K562 (cell line): ENCODE results near the gene DIS3L2. TPM values are rescaled to one million over a fixed set of nuclear protein-coding genes. Genes with fewer than 3 reads are reported as not detected.

ENCODE experiments used
- ATAC-seq: fragments of 200-7000 bp; cut with Tn5 transposase; 3 replicates; pipeline ENCODE4 v1.9.1; 2020; ENCODE audit warnings: moderate library complexity
- BruUV-seq: library from RNA; stranded (reverse); fragments of 400-500 nt; replicated peaks from 2 replicates; lab custom pipeline; 2021; lab: Mats Ljungman, UMichigan
- CTCF ChIA-PET: fragments of 300-600 bp; formaldehyde crosslinking; extraction: SDS; loops from one replicate; lab custom pipeline; 2021; ENCODE audit warnings: low intra/inter-chr PET ratio; lab: Yijun Ruan, JAX
- POLR2A ChIA-PET: fragments of 300-600, 350-650 bp; sonication (Branson Sonifier 250); formaldehyde crosslinking; extraction: SDS; loops from one replicate; lab custom pipeline; 2021; ENCODE audit warnings: antibody characterized with exemption, inconsistent platforms; lab: Yijun Ruan, JAX
- DNase-seq, 4 experiments: peaks; one replicate each; pipeline versions ENCODE4 v3.0.0 to v3.0.0-alpha.2; 2011 to 2018; ENCODE audit warnings: low spot score in 3 of 4, mixed read lengths in 3 of 4; ENCODE audit errors: extremely low read depth in 1 of 4
- FAIRE-seq: peaks from 2 replicates; lab custom pipeline; 2011; peaks lifted over from hg19 to GRCh38; lab: Jason Lieb, UNC
- H2AFZ ChIP-seq: 2 replicates; pipeline ENCODE4 v1.6.0; 2011; ENCODE audit warnings: low read depth, low read length, control low read depth, inconsistent platforms
- H3K27ac ChIP-seq: fragments of 200-600 bp; 3 replicates; pipeline ENCODE4 v1.8.0; 2011; ENCODE audit warnings: low read depth, mild to moderate bottlenecking, control low read depth, inconsistent platforms, low read length, moderate library complexity, mixed read lengths; ENCODE audit errors: extremely low read depth
- H3K27me3 ChIP-seq, 2 experiments: fragments of 300-600 bp in 1 of 2; 2 replicates in 1 of 2; 3 replicates in 1 of 2; pipeline versions ENCODE4 v1.6.0 to v1.8.0; 2011; ENCODE audit warnings: inconsistent platforms in 2 of 2, low read length in 2 of 2, mild to moderate bottlenecking in 1 of 2, mixed read lengths in 1 of 2, moderate library complexity in 1 of 2; ENCODE audit not compliant: control insufficient read depth in 2 of 2, insufficient read depth in 2 of 2
- H3K36me3 ChIP-seq: fragments of 300-600 bp; 3 replicates; pipeline ENCODE4 v1.8.0; 2011; ENCODE audit warnings: mild to moderate bottlenecking, low read length, inconsistent platforms; ENCODE audit not compliant: control insufficient read depth, insufficient read depth
- H3K4me1 ChIP-seq, 2 experiments: fragments of 200-600 bp in 1 of 2; replicated peaks in 1 of 2; 2 replicates in 1 of 2; 3 replicates in 1 of 2; pipeline versions ENCODE4 v1.5.1 to v1.8.0; 2011; ENCODE audit warnings: inconsistent platforms in 2 of 2, low read length in 2 of 2, mild to moderate bottlenecking in 1 of 2, mixed read lengths in 1 of 2, moderate library complexity in 1 of 2; ENCODE audit not compliant: control insufficient read depth in 2 of 2, insufficient read depth in 2 of 2
- H3K4me2 ChIP-seq: 2 replicates; pipeline ENCODE4 v1.6.1; 2011; ENCODE audit warnings: low read length, control low read depth, inconsistent platforms, mixed read lengths; ENCODE audit not compliant: insufficient read depth
- H3K4me3 ChIP-seq: fragments of 200-600 bp; sonication (generic), shearing (Covaris generic); 2 replicates; pipeline ENCODE4 v1.5.1; 2016; ENCODE audit warnings: control low read depth, inconsistent platforms
- H3K79me2 ChIP-seq: fragments of 200-600 bp; 3 replicates; pipeline ENCODE4 v1.8.0; 2011; ENCODE audit warnings: low read length, inconsistent platforms; ENCODE audit not compliant: control insufficient read depth, insufficient read depth
- H3K9ac ChIP-seq, 2 experiments: 2 replicates each; pipeline versions ENCODE4 v1.6.0 to v1.6.1; 2011; ENCODE audit warnings: low read depth in 2 of 2, low read length in 2 of 2, control low read depth in 1 of 2, inconsistent platforms in 1 of 2, mild to moderate bottlenecking in 1 of 2, mixed read lengths in 1 of 2; ENCODE audit not compliant: insufficient read depth in 1 of 2
- H3K9me1 ChIP-seq: one replicate; pipeline ENCODE4 v1.6.0; 2011; ENCODE audit warnings: inconsistent platforms, mild to moderate bottlenecking, low read length, moderate library complexity; ENCODE audit not compliant: control insufficient read depth, insufficient read depth
- H3K9me3 ChIP-seq: replicated peaks from 2 replicates; pipeline ENCODE4 v1.5.1; 2011; ENCODE audit warnings: low read depth, low read length, inconsistent platforms; ENCODE audit not compliant: control insufficient read depth, insufficient read depth
- H4K20me1 ChIP-seq: replicated peaks from 2 replicates; pipeline ENCODE4 v1.6.1; 2011; ENCODE audit warnings: low read length, inconsistent platforms, mixed read lengths; ENCODE audit not compliant: control insufficient read depth, insufficient read depth
- ATF3 ChIP-seq, 2 experiments: fragments of 450-650 bp in 1 of 2; sonication (generic) in 1 of 2; formaldehyde crosslinking in 1 of 2; IDR thresholded peaks in 1 of 2; conservative IDR thresholded peaks in 1 of 2; 2 replicates each; pipeline versions ENCODE4 v1.6.1 to v1.8.1; 2016 to 2023; ENCODE audit warnings: mild to moderate bottlenecking in 2 of 2, moderate library complexity in 2 of 2, inconsistent platforms in 1 of 2, missing genetic modification reagents in 1 of 2
- CBX8 ChIP-seq: fragments of 200-600 bp; sonication (generic); IDR thresholded peaks from 2 replicates; pipeline ENCODE4 v1.6.1; 2012; ENCODE audit warnings: borderline replicate concordance, mixed run types, low read depth, mild to moderate bottlenecking, moderate library complexity, mixed read lengths, low read length, control low read depth, inconsistent platforms; ENCODE audit not compliant: poor library complexity, severe bottlenecking; ENCODE audit errors: extremely low read depth
- CTCFL ChIP-seq: IDR thresholded peaks from 2 replicates; pipeline ENCODE4 v1.6.1; 2011; ENCODE audit warnings: borderline replicate concordance, low read depth, mild to moderate bottlenecking, moderate library complexity, low read length; ENCODE audit not compliant: insufficient read depth, poor library complexity, severe bottlenecking
- ELF2 ChIP-seq: fragments of 250-450 bp; sonication (Bioruptor Pico); IDR thresholded peaks from 2 replicates; pipeline ENCODE4 v1.5.0; 2021; ENCODE audit warnings: mild to moderate bottlenecking
- GABPB2 ChIP-seq: fragments of 250-450 bp; sonication (Bioruptor Pico); conservative IDR thresholded peaks from 2 replicates; pipeline ENCODE4 v1.5.1; 2021; ENCODE audit warnings: mild to moderate bottlenecking
- HINFP ChIP-seq: fragments of 450-650 bp; conservative IDR thresholded peaks from 2 replicates; pipeline ENCODE4 v1.6.1; 2016; ENCODE audit warnings: missing genetic modification characterization, low read depth, mild to moderate bottlenecking, control low read depth, missing compliant biosample characterization
- RAD21 ChIP-seq, 2 experiments: fragments of 250-450 bp in 1 of 2; fragments of 450-650 bp in 1 of 2; sonication (Bioruptor Pico) in 1 of 2; formaldehyde crosslinking in 1 of 2; IDR thresholded peaks in 1 of 2; conservative IDR thresholded peaks in 1 of 2; 2 replicates each; pipeline versions ENCODE4 v1.4.0 to v1.8.0; 2020 to 2022; ENCODE audit warnings: mild to moderate bottlenecking in 2 of 2, moderate library complexity in 1 of 2
- SMAD4 ChIP-seq: fragments of 250-450 bp; sonication (Bioruptor Pico); conservative IDR thresholded peaks from 2 replicates; pipeline ENCODE4 v1.8.0; 2021; ENCODE audit warnings: inconsistent platforms, mild to moderate bottlenecking, moderate library complexity
- TRIM25 ChIP-seq: fragments of 450-650 bp; IDR thresholded peaks from 2 replicates; pipeline ENCODE4 v1.7.0; 2016; ENCODE audit warnings: borderline replicate concordance
- WGBS: fragments of 100-300 bp; shearing (Covaris generic); methylation state at CpG from one replicate; pipeline ENCODE4 v1.1.6; 2016; ENCODE audit warnings: low coverage, mixed read lengths; ENCODE audit not compliant: insufficient coverage; ENCODE audit errors: missing lambda C conversion rate; 5-methylcytosine and 5-hydroxymethylcytosine counted together
- in situ Hi-C: fragments of 300-500 bp; cut with MboI; formaldehyde crosslinking; loops from 4 replicates; pipeline ENCODE4 v1.15.0; 2018; ENCODE audit warnings: inconsistent platforms, mixed read lengths
- intact Hi-C: fragments of 100-400 bp; cut with micrococcal nuclease; formaldehyde crosslinking; loops from 2 replicates; pipeline ENCODE4 v1.14.2; 2022
- polyA plus RNA-seq, 8 experiments: library from polyadenylated mRNA; depleted of rRNA in 4 of 8; stranded (reverse) in 5 of 8; unstranded in 3 of 8; fragments of >200 nt; fragmentation: Nextera tagmentation in 2 of 8; fragmentation: Illumina TruSeq in 1 of 8; extraction: Ambion mirVana in 2 of 8; extraction: Trizol in 1 of 8; gene quantifications; 2 replicates each; pipeline versions ENCODE4 v1.2.1 to v1.2.3, GENCODE V29; 2011 to 2014; ENCODE audit warnings: inconsistent platforms in 1 of 8, missing spikeins in 1 of 8
- total RNA-seq, 7 experiments: library from RNA; depleted of rRNA in 6 of 7; stranded (reverse); fragments of >200 nt in 6 of 7; fragmentation: Illumina TruSeq in 2 of 7; extraction: Trizol in 2 of 7; gene quantifications; 2 replicates each; pipeline versions ENCODE4 v1.2.1 to v1.2.3, GENCODE V29; 2011 to 2021; ENCODE audit warnings: low replicate concordance in 1 of 7

Gene DIS3L2
- total and polyA plus RNA-seq, 9 of the 15 experiments (the other 6 are each of a cell fraction or from before 2014, with no cell fraction given): 1.5 to 19.2 (median 11.2) TPM

GRCh38 chr2:232230560-232230959 lies 269.0 kb downstream of the DIS3L2 start (continued):
- TF ChIP-seq CBX8 (no peak), ELF2 (no peak), ATF3 (IDR thresholded peaks at IDR 0.05) (no peak), ATF3 (CRISPR knock-in tag; conservative IDR thresholded peaks at IDR 0.05) (no peak), RAD21 (CRISPR knock-in tag; conservative IDR thresholded peaks at IDR 0.05 in 1 of 2, IDR thresholded peaks at IDR 0.05 in 1 of 2) (peak in 1 of 2 experiments; percentile 42; a peak in 2 of 4 replicates)

GRCh38 chr2:232231554-232231953 lies 270.0 kb downstream of the DIS3L2 start:
- intact Hi-C loops: no loop called here
- Histone ChIP-seq H3K27me3 (no peaks in the 10 kb centered on the region), H3K9ac (no peak overlapping the region), H3K4me3 (no peak overlapping the region), H3K4me2 (no peak overlapping the region), H3K4me1 (no peaks in the 10 kb centered on the region), H3K79me2 (no peaks in the 10 kb centered on the region), H3K36me3 (no peaks in the 10 kb centered on the region), H3K9me3 (no peaks in the 10 kb centered on the region), H3K9me1 (no peaks in the 10 kb centered on the region), H2AFZ (no peak overlapping the region), H4K20me1 (no peaks in the 10 kb centered on the region), H3K27ac (no peak overlapping the region)
- no peak for ATAC-seq
- WGBS: 85% methylated on average over 2 of the region's 4 CpGs
- ChIA-PET CTCF (no interaction called here), POLR2A (no interaction called here)
- no TSS peak for BruUV-seq
- DNase-seq: no peak
- in situ Hi-C loops: no loop called here
- FAIRE-seq: no peak
- no peak for TF ChIP-seq SMAD4 (CRISPR knock-in tag)
- no peak for TF ChIP-seq TRIM25
- TF ChIP-seq HINFP: no peak
- TF ChIP-seq GABPB2: no peak
- no peak for TF ChIP-seq CTCFL
- TF ChIP-seq ELF2: no peak
